HepG2 (cell line): ENCODE data around the gene PDE1C.

Experiments
- CEBPB ChIP-seq: IDR thresholded peaks from 2 replicates; pipeline ENCODE4 v1.6.1; 2011; ENCODE audit warnings: low read depth, low read length, improper control_type of control experiment, borderline replicate concordance
- EHMT2 ChIP-seq: fragments of 200-600 bp; sonication (generic); IDR thresholded peaks from 2 replicates; pipeline ENCODE4 v1.7.0; 2017; ENCODE audit warnings: antibody characterized with exemption, low read depth, low read length, borderline replicate concordance
- EZH2 ChIP-seq: conservative IDR thresholded peaks from 2 replicates; pipeline ENCODE4 v1.6.1; 2012; ENCODE audit warnings: mild to moderate bottlenecking, low read depth, low read length, moderate library complexity
- GLI4 ChIP-seq: sonication (generic); formaldehyde crosslinking; IDR thresholded peaks from 2 replicates; pipeline ENCODE4 v1.5.1; 2020; ENCODE audit warnings: missing genetic modification reagents, mild to moderate bottlenecking, moderate library complexity, borderline replicate concordance
- JUN ChIP-seq: sonication (generic); formaldehyde crosslinking; IDR thresholded peaks from 2 replicates; pipeline ENCODE4 v1.4.0; 2020; ENCODE audit warnings: mild to moderate bottlenecking, missing genetic modification reagents
- RELA ChIP-seq: sonication (generic); formaldehyde crosslinking; IDR thresholded peaks from 2 replicates; pipeline ENCODE4 v1.4.0; 2020; ENCODE audit warnings: missing genetic modification reagents
- RXRB ChIP-seq: IDR thresholded peaks from 2 replicates; pipeline ENCODE4 v1.6.1; 2016; ENCODE audit warnings: borderline replicate concordance, missing genetic modification reagents, missing compliant biosample characterization
- TAF1 ChIP-seq: sonication (generic); formaldehyde crosslinking; IDR thresholded peaks from 2 replicates; pipeline ENCODE4 v1.4.0; 2020; ENCODE audit warnings: missing genetic modification reagents
- ZNF510 ChIP-seq: sonication (generic); formaldehyde crosslinking; IDR thresholded peaks from 2 replicates; pipeline ENCODE4 v1.4.0; 2020; ENCODE audit warnings: low read depth, mild to moderate bottlenecking, missing genetic modification reagents
- ZNF567 ChIP-seq: sonication (generic); formaldehyde crosslinking; IDR thresholded peaks from 2 replicates; pipeline ENCODE4 v1.8.1; 2023; ENCODE audit warnings: mild to moderate bottlenecking, missing genetic modification reagents, borderline replicate concordance
- TF ChIP-seq, protein P1 (sequence below): sonication (generic); formaldehyde crosslinking; IDR thresholded peaks from 2 replicates; pipeline ENCODE4 v1.5.0; 2020; ENCODE audit warnings: missing genetic modification reagents

DNA sequence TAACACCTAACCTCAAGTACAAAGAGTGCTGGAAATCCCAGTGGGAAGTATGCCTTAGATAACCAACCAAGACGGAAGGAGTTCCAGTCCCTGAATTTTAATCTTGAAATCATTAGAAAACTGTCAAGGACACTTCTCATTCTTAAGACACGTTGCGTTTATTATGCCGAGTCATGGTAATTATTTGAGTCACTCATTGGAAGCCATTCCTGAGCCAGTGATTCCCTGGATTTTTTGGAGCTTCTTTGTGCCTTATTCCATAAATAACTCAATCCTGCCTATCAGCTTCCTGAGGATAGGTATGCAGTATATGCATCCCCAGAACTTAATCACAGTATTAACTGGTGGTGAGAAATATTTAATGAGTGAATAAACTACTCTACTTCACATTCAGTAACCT, 305.7 kb downstream of the PDE1C start:
- TF ChIP-seq RELA: no peak
- TF ChIP-seq CEBPB: no peak
- TF ChIP-seq EHMT2: no peak
- no peak for TF ChIP-seq ZNF567 (CRISPR knock-in tag)
- no peak for TF ChIP-seq JUN
- no peak for TF ChIP-seq EZH2
- no peak for TF ChIP-seq RXRB (CRISPR knock-in tag)
- TF ChIP-seq, protein P1, sequence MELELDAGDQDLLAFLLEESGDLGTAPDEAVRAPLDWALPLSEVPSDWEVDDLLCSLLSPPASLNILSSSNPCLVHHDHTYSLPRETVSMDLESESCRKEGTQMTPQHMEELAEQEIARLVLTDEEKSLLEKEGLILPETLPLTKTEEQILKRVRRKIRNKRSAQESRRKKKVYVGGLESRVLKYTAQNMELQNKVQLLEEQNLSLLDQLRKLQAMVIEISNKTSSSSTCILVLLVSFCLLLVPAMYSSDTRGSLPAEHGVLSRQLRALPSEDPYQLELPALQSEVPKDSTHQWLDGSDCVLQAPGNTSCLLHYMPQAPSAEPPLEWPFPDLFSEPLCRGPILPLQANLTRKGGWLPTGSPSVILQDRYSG (CRISPR knock-in tag): no peak
- TF ChIP-seq ZNF510 (CRISPR knock-in tag): no peak
- TF ChIP-seq TAF1 (CRISPR knock-in tag): no peak
- no peak for TF ChIP-seq GLI4 (CRISPR knock-in tag)
